HL-60 (cell line): ENCODE data around the gene ROMO1.

Source experiments
- CTCF ChIP-seq: IDR thresholded peaks from one replicate; pipeline ENCODE4 v1.5.1; 2011; ENCODE audit warnings: low read length, control low read depth, inconsistent platforms; ENCODE audit not compliant: insufficient read depth
- GABPA ChIP-seq: IDR thresholded peaks from 2 replicates; pipeline ENCODE4 v1.6.1; 2012; ENCODE audit warnings: low read depth

GRCh38 chr20:35699957-35700624 lies 886 bp downstream of the ROMO1 start:
- TF ChIP-seq CTCF (no peak), GABPA (no peak)
